Stromal cell of bone marrow (primary cell): ENCODE results near the gene YTHDC1.

Experiments used
- DNase-seq: peaks from one replicate; pipeline ENCODE4 v3.0.0-alpha.2; 2012; ENCODE audit warnings: low read depth

Gene YTHDC1

GRCh38 chr4:68358988-68359387 is 9.1 kb upstream of the YTHDC1 start:
- no peak for DNase-seq

- DNase-seq = no peak
Observed at GRCh38 chr4:68352791-68353190, 2.9 kb upstream of the YTHDC1 start.

GRCh38 chr4:68349279-68349648 is 626 bp downstream of the YTHDC1 start:
- no peak for DNase-seq

- DNase-seq = no peak
Observed at GRCh38 chr4:68348577-68348976, 1.3 kb downstream of the YTHDC1 start.

GRCh38 chr4:68347845-68348244 is 2.0 kb downstream of the YTHDC1 start:
- no peak for DNase-seq

- DNase-seq = no peak
Observed at GRCh38 chr4:68346461-68346860, 3.4 kb downstream of the YTHDC1 start.

GRCh38 chr4:68344785-68345184 is 5.1 kb downstream of the YTHDC1 start:
- DNase-seq = no peak

GRCh38 chr4:68344049-68344448 is 5.8 kb downstream of the YTHDC1 start:
- DNase-seq = no peak

GRCh38 chr4:68342134-68342533 is 7.8 kb downstream of the YTHDC1 start:
- peak; percentile 64 for DNase-seq

GRCh38 chr4:68338625-68339024 is 11.3 kb downstream of the YTHDC1 start:
- DNase-seq = no peak

GRCh38 chr4:68337522-68337921 is 12.4 kb downstream of the YTHDC1 start:
- DNase-seq = no peak

- no peak for DNase-seq
Observed at GRCh38 chr4:68337004-68337403, 12.9 kb downstream of the YTHDC1 start.

- DNase-seq = no peak
Observed at GRCh38 chr4:68336530-68336929, 13.4 kb downstream of the YTHDC1 start.

- DNase-seq = no peak
Observed at GRCh38 chr4:68326141-68326540, 23.7 kb downstream of the YTHDC1 start.

- DNase-seq = no peak
Observed at GRCh38 chr4:68324519-68325262, 25.2 kb downstream of the YTHDC1 start.

- DNase-seq = no peak
Observed at GRCh38 chr4:68319040-68319439, 30.9 kb downstream of the YTHDC1 start.

- DNase-seq = no peak
Observed at GRCh38 chr4:68316193-68316969, 33.5 kb downstream of the YTHDC1 start.

GRCh38 chr4:68310651-68311247 is 39.1 kb downstream of the YTHDC1 start:
- no peak for DNase-seq

GRCh38 chr4:68304731-68305130 is 45.2 kb downstream of the YTHDC1 start:
- no peak for DNase-seq

GRCh38 chr4:68299492-68300457 is 50.1 kb downstream of the YTHDC1 start:
- DNase-seq = no peak

- no peak for DNase-seq
Observed at GRCh38 chr4:68297137-68297536, 52.8 kb downstream of the YTHDC1 start.

- DNase-seq = no peak
Observed at GRCh38 chr4:68291256-68291655, 58.6 kb downstream of the YTHDC1 start.
